ENCODE results near the gene DUSP3. TPM values are rescaled to one million over a fixed set of nuclear protein-coding genes. Genes with fewer than 3 reads are reported as not detected.
A peak's percentile ranks its signal among the peaks of the same experiment; 100 is the strongest.

Gene DUSP3
- total RNA-seq, 2 donors from 2014 or later: 15.5 to 19.0 TPM

- Mint-ChIP-seq H3K4me3 (no peak overlapping the region), H3K27me3 (no peaks in the 10 kb centered on the region), H3K36me3 (ENCODE audit: low read depth) (peaks cover 2% of the 10 kb centered on the region), H3K27ac (no peak overlapping the region), H3K4me1 (no peaks in the 10 kb centered on the region)
- H3K9me3 ChIP-seq (ENCODE audit: control insufficient read depth, low read length, poor library complexity, severe bottlenecking): no peaks in the 10 kb centered on the region
- DNase-seq: no peak
- ATAC-seq: no peak
These were observed 50.7 kb downstream of the DUSP3 start for GRCh38 chr17:43728081-43728480.

DNA sequence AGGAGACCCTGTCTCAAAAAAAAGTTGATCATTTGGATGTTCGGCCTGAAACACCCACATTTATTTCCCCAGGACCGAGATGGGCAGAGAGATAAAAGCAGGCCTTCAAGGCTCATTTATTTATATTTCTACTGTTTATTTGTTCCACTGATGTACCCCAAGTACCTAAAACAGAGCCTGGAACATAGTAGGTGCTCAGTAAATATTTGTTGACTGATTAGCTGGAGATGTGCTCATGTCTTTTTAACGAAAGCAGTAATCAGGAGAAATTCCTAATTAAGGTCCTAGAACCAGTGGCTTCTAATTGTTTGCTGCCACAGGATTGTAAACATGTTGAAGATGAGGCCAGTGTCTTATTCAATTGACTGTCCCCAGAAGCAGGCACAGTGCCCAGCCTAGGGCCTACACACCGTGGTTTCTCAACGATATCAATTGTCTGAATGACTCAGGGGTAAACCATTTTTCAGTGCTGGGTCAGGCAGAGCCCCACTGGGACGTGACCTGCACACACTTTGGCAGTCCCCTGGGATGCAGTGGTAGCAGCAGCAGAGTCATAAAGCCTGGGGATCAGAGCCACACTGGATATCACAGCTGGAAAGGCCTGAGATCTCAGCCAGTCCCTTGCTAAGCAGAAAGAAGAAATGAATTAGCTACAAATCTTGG lies 54.9 kb downstream of the DUSP3 start:
- Mint-ChIP-seq H3K4me3 (no peak overlapping the region), H3K36me3 (ENCODE audit: low read depth) (no peaks in the 10 kb centered on the region), H3K27ac (no peak overlapping the region), H3K4me1 (peaks cover 9% of the 10 kb centered on the region), H3K27me3 (no peaks in the 10 kb centered on the region)
- no peak for ATAC-seq
- no peak for DNase-seq
- H3K9me3 ChIP-seq (ENCODE audit: control insufficient read depth, low read length, poor library complexity, severe bottlenecking): no peaks in the 10 kb centered on the region

DNA sequence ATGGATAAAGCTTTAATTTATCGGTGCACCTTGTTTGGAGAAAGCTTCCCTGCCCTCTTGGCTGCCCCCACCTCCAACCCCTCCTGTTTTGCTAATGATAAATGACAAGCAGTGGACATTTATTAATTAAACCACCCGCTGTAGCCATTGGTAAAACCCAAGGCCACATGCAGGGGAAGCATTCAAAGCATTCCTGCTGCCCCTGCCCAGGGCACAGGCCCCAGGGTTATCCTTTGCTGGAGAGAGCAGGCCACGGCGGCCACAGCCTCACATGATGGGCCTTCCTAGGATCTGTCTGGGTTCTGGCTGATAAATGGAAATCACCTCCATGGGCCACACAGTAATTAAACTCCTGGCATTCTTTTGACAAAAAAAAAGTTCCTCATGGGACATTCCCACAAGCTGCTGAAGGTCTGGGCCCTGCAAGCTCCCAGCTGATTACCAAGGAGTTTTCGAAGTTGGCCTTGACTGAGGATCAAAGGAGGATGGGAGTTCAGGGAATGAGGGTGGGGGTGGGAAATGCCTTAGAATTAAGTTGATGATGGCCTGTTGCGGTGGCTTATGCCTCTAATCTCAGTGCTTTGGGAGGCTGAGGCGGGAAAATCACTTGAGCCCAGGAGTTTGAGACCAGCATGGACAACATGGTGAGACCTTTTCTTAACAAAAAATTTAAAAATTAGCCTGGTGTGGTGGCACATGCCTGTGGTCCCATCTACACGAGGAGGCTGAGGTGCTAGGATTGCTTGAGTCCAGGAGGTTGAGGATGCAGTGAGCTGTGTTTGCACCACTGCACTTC lies 55.7 kb downstream of the DUSP3 start:
- no peaks in the 10 kb centered on the region for H3K27me3 Mint-ChIP-seq
- H3K4me1 Mint-ChIP-seq: peaks cover 9% of the 10 kb centered on the region

GRCh38 chr17:43722269-43722619 lies 56.5 kb downstream of the DUSP3 start:
- H3K27ac Mint-ChIP-seq: no peak overlapping the region
- H3K27me3 Mint-ChIP-seq: no peaks in the 10 kb centered on the region
- H3K4me3 Mint-ChIP-seq: no peak overlapping the region
- no peak for DNase-seq
- ATAC-seq: no peak
- H3K36me3 Mint-ChIP-seq (ENCODE audit: low read depth): no peaks in the 10 kb centered on the region
- H3K4me1 Mint-ChIP-seq: peaks cover 9% of the 10 kb centered on the region
- no peaks in the 10 kb centered on the region for H3K9me3 ChIP-seq (ENCODE audit: control insufficient read depth, low read length, poor library complexity, severe bottlenecking)

More for the DNA sequence above, 55.7 kb downstream of the DUSP3 start:
- no peaks in the 10 kb centered on the region for H3K36me3 Mint-ChIP-seq (ENCODE audit: low read depth)
- H3K4me3 Mint-ChIP-seq: no peak overlapping the region
- no peak for ATAC-seq
- H3K9me3 ChIP-seq (ENCODE audit: control insufficient read depth, low read length, poor library complexity, severe bottlenecking): no peaks in the 10 kb centered on the region
- H3K27ac Mint-ChIP-seq: no peak overlapping the region
- no peak for DNase-seq

GRCh38 chr17:43721537-43722268 lies 57.1 kb downstream of the DUSP3 start:
- Mint-ChIP-seq H3K27ac (peak overlapping the region; percentile 4), H3K4me3 (peak overlapping the region; percentile 92), H3K36me3 (ENCODE audit: low read depth) (no peaks in the 10 kb centered on the region), H3K4me1 (peaks cover 9% of the 10 kb centered on the region), H3K27me3 (no peaks in the 10 kb centered on the region)
- no peak for DNase-seq
- no peaks in the 10 kb centered on the region for H3K9me3 ChIP-seq (ENCODE audit: control insufficient read depth, low read length, poor library complexity, severe bottlenecking)
- ATAC-seq: no peak

DNA sequence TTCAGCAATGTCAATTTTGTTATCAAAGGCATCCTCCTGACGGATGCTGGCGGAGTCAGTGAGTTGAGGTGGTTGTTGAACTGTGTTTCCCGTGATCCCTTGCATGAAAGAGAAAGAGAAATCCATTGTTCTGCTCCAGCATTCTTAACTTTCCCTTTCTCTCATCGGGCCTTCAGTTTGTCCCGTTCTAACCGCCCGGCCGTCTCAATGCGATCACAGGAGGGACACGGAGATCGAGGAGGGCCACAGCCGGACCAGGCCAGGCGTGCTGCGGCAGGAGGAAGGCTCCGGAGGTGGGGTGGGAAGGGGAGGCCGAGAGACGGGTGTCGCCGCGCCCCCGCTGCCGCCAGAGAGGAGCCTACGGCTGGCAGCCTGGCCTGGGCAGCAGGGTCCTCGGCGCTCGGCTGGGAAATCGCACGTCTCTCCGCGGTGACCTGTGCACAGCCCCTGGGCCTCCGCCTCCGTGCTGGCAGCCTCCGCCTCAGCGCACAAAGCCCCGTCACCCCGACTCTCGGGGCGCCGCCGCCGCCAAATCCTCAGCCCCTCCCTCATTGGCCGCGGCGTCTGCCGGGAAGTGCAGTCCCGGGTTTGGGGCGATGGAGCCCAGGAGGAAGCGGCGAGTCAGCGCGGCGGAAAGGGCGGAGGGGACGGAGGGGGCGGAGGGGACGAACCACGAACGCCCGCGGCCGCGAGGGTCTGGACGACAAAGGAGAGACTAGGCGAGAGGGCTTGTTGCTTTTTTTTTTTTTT lies 58.3 kb downstream of the DUSP3 start:
- peak overlapping the region; percentile 92 for H3K4me3 Mint-ChIP-seq
- peaks cover under 1% of the 10 kb centered on the region for H3K27me3 Mint-ChIP-seq
- no peaks in the 10 kb centered on the region for H3K9me3 ChIP-seq (ENCODE audit: control insufficient read depth, low read length, poor library complexity, severe bottlenecking)
- ATAC-seq (peak; percentile 92), DNase-seq (peak; percentile 54 to 64 (median 55))
- H3K4me1 Mint-ChIP-seq: peaks cover 9% of the 10 kb centered on the region
- H3K36me3 Mint-ChIP-seq (ENCODE audit: low read depth): no peaks in the 10 kb centered on the region
- H3K27ac Mint-ChIP-seq: peak overlapping the region; percentile 4

DNA sequence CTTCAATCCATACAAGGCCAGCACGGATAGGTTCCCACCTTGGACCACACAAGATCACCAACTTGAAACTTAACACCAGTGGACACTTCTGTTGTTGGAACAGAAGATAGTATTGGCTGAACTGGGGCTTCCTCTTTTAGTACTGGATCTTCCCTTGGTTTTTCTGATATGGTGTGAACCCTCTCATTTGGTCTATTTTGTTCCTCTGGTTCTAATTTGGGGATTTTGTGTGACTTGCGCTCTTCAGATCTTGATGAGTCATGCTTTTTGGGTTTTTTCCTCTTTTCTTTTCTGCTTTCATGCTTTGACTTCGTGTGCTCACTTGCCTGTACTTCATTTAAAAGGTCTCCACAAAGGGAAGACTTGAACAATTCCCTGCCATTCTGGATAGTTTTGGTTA lies 59.2 kb downstream of the DUSP3 start:
- H3K4me3 Mint-ChIP-seq: no peak overlapping the region
- DNase-seq (no peak), ATAC-seq (no peak)
- no peaks in the 10 kb centered on the region for H3K36me3 Mint-ChIP-seq (ENCODE audit: low read depth)
- peak overlapping the region; percentile 4 for H3K27ac Mint-ChIP-seq
- H3K4me1 Mint-ChIP-seq: peaks cover 9% of the 10 kb centered on the region
- H3K27me3 Mint-ChIP-seq: peaks cover 10% of the 10 kb centered on the region
- H3K9me3 ChIP-seq (ENCODE audit: control insufficient read depth, low read length, poor library complexity, severe bottlenecking): no peaks in the 10 kb centered on the region

- no peak for DNase-seq
- no peak for ATAC-seq
- H3K27ac Mint-ChIP-seq: no peak overlapping the region
- peaks cover 6% of the 10 kb centered on the region for H3K36me3 Mint-ChIP-seq (ENCODE audit: low read depth)
- H3K4me3 Mint-ChIP-seq: no peak overlapping the region
- peaks cover 15% of the 10 kb centered on the region for H3K4me1 Mint-ChIP-seq
- no peaks in the 10 kb centered on the region for H3K9me3 ChIP-seq (ENCODE audit: control insufficient read depth, low read length, poor library complexity, severe bottlenecking)
- H3K27me3 Mint-ChIP-seq: peaks cover 17% of the 10 kb centered on the region
These were observed 60.2 kb downstream of the DUSP3 start for GRCh38 chr17:43718544-43718943.

DNA sequence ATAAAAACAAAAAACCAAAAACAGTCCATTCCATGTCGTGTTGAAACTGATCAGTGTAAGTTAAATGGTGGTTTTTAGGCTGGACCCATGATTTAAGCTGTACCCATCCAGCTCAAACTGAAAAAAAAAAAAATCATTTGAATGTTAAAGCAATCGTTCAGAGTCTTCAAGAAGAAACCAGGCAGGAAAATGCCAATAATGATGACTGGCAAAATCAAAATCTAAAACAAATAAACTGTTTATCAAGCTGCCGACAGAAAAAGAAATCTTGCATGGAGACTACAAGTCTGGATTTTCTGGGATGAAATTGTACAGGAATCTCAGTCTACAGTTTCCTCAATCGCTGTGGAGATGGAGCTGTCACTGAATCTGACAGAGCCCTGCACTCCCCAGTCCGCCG lies 60.9 kb downstream of the DUSP3 start:
- Mint-ChIP-seq H3K27me3 (peaks cover 22% of the 10 kb centered on the region), H3K4me1 (peaks cover 21% of the 10 kb centered on the region), H3K4me3 (no peak overlapping the region), H3K27ac (no peak overlapping the region), H3K36me3 (ENCODE audit: low read depth) (peaks cover 6% of the 10 kb centered on the region)
- ATAC-seq: no peak
- no peaks in the 10 kb centered on the region for H3K9me3 ChIP-seq (ENCODE audit: control insufficient read depth, low read length, poor library complexity, severe bottlenecking)
- DNase-seq: no peak

Other genes starting within 250 kb of the DUSP3 start
- gene ETV4, start 232.6 kb downstream of the DUSP3 start, total RNA-seq: not detected
- 1 to 10 TPM; 5.5 to 6.0 TPM for gene MEOX1, start 117.1 kb downstream of the DUSP3 start, total RNA-seq
- not detected for gene SOST, start 20.2 kb downstream of the DUSP3 start, total RNA-seq
- gene CFAP97D1, start 1.5 kb upstream of the DUSP3 start, total RNA-seq: not detected
- gene MPP3, start 54.2 kb upstream of the DUSP3 start, total RNA-seq: under 1 TPM in 1 of 2 donors, not detected in 1; 0.90 TPM
- not detected for gene CD300LG, start 68.2 kb upstream of the DUSP3 start, total RNA-seq
- gene MPP2, start 128.6 kb upstream of the DUSP3 start, total RNA-seq: 1 to 10 TPM; 1.5 to 2.2 TPM
- not detected for gene PPY, start 163.5 kb upstream of the DUSP3 start, total RNA-seq
- not detected for gene PYY, start 175.0 kb upstream of the DUSP3 start, total RNA-seq
- gene NAGS, start 225.6 kb upstream of the DUSP3 start, total RNA-seq: under 1 TPM; 0.21 to 0.42 TPM
- 10 to 100 TPM; 10.5 to 11.8 TPM for gene TMEM101, start 236.0 kb upstream of the DUSP3 start, total RNA-seq

Measured in T-helper 17 cell (primary cell).